MV-4-11 (cell line): ENCODE measurements around the gene DNALI1.
"Not testable (repeated sequence)": the region's sequence is repeated elsewhere in the genome, so short reads cannot be mapped to it uniquely, and the experiment has no call there.

Experiments used
- DNase-seq: peaks from one replicate; lab custom pipeline; 2025; lab: John Stamatoyannopoulos, UW

The DNALI1 gene

GRCh38 chr1:37556712-37557196, at the start of gene DNALI1:
Gene DNALI1, plus strand, starts transcription at chr1:37556940. Its CDS starts 55 bp downstream, at chr1:37556995.
- DNase-seq, result no peak

DNA sequence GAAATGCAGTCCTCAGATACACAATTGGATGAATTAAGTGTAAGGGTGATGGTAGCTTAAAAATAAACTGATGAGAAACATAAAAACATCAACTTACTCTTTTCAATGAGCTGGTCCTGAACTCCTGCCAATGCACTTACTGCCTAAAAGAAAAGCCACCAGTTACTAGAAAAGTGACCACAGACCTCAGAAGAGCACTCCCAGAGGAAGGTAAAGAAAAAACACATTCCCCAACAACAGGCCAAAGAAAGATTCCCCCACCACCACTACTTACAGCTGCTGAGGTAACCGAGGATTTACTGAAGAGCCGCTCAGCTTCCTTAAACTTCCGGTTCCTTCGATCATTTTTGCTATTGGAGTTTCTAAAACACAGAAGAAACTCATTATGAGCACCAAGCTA, 47.6 kb upstream of the DNALI1 start:
- peak; percentile 84 for DNase-seq

DNA sequence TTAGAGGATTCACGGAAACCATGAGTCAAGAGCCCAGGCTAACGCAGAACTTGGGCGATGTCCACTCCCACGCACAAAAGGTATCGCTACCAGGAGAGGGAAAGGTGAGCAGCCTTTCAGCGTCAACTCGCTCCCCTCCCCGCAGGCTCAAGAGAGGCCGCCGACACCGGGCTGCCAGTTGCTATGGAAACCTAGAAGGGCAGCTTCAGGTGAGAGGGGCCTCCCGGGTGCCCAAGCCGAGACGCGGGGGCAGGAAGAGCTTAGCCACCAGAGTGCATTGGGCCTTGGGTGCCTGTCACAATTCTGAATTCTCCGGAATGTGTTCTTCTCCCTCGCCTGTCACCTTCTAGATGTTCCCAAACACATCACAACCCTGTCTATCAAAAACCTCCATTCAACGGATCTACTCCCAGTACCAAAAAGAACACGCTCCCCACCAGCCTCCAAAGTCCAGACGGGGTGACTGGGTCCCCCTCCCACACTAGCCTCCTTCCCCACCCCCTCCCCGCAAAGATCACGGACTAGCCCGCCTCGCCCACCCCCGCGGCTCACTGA, 42.9 kb upstream of the DNALI1 start:
- no peak for DNase-seq

GRCh38 chr1:37514350-37515184, 42.2 kb upstream of the DNALI1 start, which contains the start of gene MEAF6:
Gene MEAF6, minus strand, starts transcription at chr1:37514766. Its CDS starts 20 bp downstream, at chr1:37514746.
- peak; percentile 78 for DNase-seq

GRCh38 chr1:37515185-37516034, 41.3 kb upstream of the DNALI1 start:
- DNase-seq, result no peak

- DNase-seq, result no peak
Observed at GRCh38 chr1:37517569-37517968, 39.2 kb upstream of the DNALI1 start.

DNA sequence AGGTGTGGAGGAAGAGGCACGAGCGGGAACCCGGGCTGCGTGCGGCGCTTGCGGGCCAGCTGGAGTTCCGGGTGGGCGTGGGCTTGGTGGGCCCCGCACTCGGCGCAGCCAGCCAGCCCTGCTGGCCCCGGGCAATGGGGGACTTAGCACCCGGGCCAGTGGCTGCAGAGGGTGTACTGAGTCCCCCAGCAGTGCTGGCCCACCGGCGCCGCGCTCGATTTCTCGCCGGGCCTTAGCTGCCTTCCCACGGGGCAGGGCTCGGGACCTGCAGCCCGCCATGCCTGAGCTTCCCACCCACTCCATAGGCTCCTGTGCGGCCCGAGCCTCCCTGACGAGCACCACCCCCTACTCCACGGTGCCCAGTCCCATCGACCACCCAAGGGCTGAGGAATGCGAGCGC, 38.5 kb upstream of the DNALI1 start:
- DNase-seq, result not testable (repeated sequence)

DNA sequence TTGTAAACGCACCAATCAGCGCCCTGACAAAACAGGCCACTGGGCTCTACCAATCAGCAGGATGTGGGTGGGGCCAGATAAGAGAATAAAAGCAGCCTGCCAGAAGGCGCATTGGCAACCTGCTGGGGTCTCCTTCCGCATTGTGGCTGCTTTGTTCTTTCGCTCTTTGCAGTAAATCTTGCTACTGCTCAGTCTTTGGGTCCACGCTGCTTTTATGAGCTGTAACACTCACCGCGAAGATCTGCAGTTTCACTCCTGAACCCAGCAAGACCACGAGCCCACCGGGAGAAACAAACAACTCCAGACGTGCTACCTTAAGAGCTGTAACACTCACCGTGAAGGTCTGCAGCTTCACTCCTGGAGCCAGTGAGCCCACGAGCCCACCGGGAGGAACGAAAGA, 37.8 kb upstream of the DNALI1 start:
- not testable (repeated sequence) for DNase-seq

DNA sequence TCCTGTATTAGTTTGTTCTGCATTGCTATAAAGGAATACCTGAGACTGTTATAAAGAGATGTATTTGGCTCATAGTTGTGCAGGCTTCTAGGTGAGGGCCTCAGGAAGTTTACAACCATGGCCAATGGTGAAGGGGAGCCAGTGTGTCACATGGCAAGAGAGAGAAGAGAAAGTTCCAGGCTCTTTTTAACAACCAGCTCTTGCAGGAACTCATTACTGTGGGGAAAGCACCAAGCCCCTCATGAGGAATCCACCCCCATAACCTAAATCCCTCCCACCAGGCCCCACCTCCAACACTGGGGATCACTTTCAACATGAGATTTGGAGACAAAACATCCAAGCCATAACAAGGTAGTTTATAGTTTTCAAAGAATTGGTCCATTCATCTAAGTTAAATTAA, 37.1 kb upstream of the DNALI1 start:
- DNase-seq, result no peak

DNA sequence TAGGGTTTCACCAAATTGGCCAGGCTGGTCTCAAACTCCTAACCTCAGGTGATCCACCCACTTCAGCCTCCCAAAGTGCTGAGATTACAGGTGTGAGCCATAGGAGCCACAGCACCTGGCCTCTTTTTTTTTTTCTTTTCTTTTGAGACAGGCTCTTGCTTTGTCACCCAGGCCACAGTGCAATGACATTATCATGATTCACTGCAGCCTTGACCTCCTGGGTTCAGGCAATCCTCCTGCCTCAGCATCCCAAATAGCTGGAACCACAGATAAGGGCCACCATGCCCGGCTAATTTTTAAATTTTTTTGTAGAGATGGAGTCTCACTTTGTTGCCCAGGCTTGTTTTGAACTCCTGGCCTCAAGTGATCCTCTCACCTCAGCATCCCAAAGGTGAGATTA, 26.9 kb upstream of the DNALI1 start:
- not testable (repeated sequence) for DNase-seq

DNA sequence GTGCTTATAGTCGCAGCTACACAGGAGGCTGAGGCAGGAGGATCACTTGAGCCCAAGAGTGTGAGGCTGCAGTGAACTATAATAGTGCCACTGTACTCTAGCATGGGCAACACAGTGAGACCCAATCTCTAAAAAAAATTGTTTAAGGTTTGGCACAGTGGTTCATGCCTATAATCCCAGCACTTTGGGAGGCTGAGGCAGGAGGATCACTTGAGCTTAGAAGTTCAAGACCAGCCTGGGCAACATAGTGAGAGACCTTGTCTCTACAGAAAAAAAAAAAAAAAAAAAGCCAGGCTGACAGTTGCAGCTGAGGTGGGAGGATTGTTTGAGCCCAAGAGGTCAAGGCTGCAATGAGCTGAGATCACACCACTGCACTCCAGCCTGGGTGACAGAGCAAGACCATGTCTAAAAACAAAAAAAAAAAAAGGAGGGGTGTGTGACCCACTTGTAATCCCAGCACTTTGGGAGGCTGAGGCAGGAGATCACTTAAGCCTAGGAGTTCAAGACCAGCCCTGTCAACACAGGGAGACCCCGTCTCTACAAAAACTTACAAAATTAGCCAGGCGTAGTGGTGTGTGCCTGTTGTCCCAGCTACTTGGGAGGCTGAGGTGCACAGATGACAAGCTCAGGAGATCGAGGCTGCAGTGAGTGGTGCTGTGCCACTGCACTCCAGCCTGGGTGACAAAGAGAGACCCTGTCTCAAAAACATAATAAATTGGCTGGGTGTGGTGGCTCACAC, 24.2 kb upstream of the DNALI1 start:
- DNase-seq, result not testable (repeated sequence)

DNA sequence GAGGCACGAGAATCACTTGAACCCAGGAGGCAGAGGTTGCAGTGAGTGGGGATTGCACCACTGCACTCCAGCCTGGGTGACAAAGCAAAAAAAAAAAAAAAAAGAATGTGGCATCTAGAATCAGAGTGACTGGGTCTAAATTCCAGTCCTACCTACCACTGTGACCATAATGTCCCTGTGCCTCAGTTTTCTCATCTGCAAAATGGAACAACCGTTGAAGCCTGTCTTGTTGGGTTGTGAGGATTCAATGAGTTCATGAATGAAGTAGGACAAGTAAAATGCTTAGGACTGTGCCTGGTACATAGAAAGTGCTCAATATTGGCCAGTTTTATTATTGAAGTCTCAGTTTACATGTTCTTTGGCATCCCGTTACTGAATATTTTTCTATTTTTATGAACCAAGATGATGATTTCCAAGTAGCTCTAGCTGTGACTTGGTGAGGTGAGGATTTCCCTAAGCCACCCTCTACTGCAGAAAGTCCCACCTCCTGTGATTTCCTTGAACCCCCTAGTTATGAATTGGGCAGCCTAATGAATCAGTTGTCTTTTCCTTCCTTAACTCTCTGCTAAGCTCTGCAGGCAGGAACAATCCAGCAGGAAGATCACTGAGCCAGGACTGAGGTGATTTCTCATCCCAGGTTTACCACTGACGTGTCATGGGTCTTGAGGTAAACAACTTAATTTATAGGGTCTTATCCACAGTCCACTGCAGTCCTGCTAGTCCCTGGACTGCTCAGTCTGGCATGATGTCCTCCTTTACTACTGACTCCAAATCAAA, 23.2 kb upstream of the DNALI1 start:
- DNase-seq, result no peak

DNA sequence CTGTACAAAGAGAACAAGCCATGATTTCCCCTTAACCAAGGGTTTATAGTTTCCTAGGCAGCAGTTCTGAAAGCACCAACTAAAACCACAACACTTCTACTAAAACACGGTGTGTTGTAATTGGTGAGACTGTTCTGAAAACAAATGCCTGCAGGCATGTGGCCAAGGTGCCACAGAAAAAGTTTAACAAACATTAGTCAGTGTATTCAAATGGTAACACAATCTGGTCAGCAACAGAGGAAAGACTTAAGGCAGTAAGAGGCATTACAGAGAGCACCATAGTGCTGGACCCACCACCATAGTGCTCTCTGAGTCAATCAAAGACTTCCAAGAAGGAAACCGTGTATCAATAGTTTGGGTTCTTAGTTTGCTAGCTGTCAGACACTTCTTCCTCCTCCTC, 19.4 kb upstream of the DNALI1 start:
- no peak for DNase-seq

DNA sequence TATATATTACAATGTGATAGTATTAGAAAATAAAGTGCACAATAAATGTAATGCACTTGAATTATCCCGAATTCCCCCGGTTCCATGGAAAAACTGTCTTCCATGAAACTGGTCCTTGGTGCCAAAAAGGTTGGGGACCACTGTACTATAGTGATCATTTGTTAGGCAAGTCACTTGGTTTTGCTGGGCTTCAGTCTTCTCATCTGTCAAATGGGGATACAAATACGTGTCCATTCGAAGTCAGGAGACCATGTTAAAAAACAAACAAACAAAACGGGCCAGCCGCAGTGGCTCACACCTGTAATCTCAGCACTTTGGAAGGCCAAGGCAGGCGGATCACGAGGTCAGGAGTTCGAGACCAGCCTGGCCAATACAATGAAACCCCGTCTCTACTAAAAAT, 17.6 kb upstream of the DNALI1 start:
- not testable (repeated sequence) for DNase-seq

- DNase-seq, result no peak
Observed at GRCh38 chr1:37540036-37540785, 16.5 kb upstream of the DNALI1 start.

GRCh38 chr1:37544530-37544929, 12.2 kb upstream of the DNALI1 start:
- DNase-seq, result no peak

DNA sequence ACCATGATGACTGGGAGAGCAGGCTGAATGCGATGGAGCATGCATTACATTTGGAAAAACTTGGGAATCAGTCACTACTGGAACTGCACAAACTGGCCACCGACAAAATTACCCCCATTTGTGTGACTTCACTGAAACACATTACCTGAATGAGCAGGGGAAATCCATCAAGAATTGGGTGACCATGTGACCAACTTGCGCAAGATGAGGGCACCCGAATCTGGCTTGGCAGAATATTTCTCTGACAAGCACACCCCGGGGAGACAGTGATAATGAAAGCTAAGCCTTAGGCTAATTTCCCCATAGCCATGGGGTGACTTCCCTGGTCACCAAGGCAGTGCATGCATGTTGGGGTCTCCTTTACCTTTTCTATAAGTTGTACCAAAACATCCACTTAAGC, 11.7 kb upstream of the DNALI1 start:
- DNase-seq, result no peak

DNA sequence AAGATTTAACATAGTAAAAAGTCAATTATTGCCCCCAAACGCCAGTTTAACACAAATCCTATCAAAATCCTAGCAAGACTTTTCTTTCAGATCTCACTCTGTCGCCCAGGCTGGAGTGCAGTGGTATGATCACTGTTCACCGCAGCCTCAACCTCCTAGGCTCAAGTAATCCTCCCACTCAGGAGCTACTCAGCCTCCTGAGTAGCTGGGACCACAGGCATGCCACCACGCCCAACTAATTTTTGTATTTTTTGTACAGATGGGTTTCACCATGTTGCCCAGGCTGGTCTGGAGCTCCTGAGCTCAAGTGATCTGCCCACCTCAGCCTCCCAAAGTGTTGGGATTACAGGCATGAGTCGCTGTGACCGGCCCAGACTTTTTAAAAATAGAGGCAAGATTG, 7.4 kb upstream of the DNALI1 start:
- no peak for DNase-seq

DNA sequence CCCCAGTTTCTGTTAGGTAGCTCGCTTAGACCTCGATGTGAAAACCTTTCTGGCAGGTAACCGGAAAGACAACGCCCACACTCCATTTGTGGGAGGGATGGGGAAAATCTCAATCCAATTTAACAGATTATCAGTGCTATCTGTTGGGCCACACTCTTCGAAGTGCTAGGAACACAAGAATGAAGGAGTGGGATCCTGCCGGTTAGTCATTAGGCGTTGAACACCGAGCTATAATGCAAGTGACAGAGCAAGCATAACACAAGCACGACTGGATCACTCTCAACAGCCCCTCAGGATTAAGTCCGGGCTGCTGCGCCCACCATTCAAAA, 3.2 kb upstream of the DNALI1 start:
- no peak for DNase-seq
